Loucy (cell line): ENCODE measurements around the gene SSBP3.

Experiments used
- CTCF ChIP-seq: fragments of 200-600 bp; sonication (generic); conservative IDR thresholded peaks from 2 replicates; pipeline ENCODE4 v1.5.1; 2014; ENCODE audit warnings: mild to moderate bottlenecking, antibody characterized with exemption, low read length
- EZH2phosphoT487 ChIP-seq: fragments of 200-600 bp; IDR thresholded peaks from 2 replicates; pipeline ENCODE4 v1.6.1; 2018; ENCODE audit warnings: antibody characterized with exemption, mild to moderate bottlenecking, moderate library complexity, borderline replicate concordance

- TF ChIP-seq CTCF (no peak), EZH2phosphoT487 (no peak)
These were observed 63.2 kb downstream of the SSBP3 start for GRCh38 chr1:54342742-54343687.
